Medulla oblongata (tissue), 1 donor: ENCODE results near the gene ERCC3.
"Not testable (repeated sequence)": the region's sequence is repeated elsewhere in the genome, so short reads cannot be mapped to it uniquely, and the experiment has no call there.

Source experiments
- DNase-seq: peaks from one replicate; pipeline ENCODE4 v3.0.0-alpha.2; 2015; ENCODE audit errors: extremely low spot score

Gene ERCC3

GRCh38 chr2:127226132-127226519, 67.8 kb downstream of the ERCC3 start:
- no peak for DNase-seq

- no peak for DNase-seq
Observed at GRCh38 chr2:127225186-127225960, 68.6 kb downstream of the ERCC3 start.

GRCh38 chr2:127224135-127224534, 69.8 kb downstream of the ERCC3 start:
- not testable (repeated sequence) for DNase-seq

- peak; percentile 17 for DNase-seq
Observed at GRCh38 chr2:127220768-127221527, 73.0 kb downstream of the ERCC3 start.

GRCh38 chr2:127220102-127220767, 73.7 kb downstream of the ERCC3 start, which contains the start of gene CYP27C1:
Gene CYP27C1 (minus strand): TSS chr2:127220299. CDS start chr2:127220270, 29 bp downstream.
- no peak for DNase-seq

- DNase-seq: no peak
Observed at GRCh38 chr2:127219171-127220070, 74.5 kb downstream of the ERCC3 start.

GRCh38 chr2:127218812-127219170, 75.2 kb downstream of the ERCC3 start:
- DNase-seq: no peak

GRCh38 chr2:127217470-127218325, 76.2 kb downstream of the ERCC3 start:
- no peak for DNase-seq

- DNase-seq: no peak
Observed at GRCh38 chr2:127216593-127216992, 77.4 kb downstream of the ERCC3 start.

- no peak for DNase-seq
Observed at GRCh38 chr2:127216095-127216494, 77.8 kb downstream of the ERCC3 start.

GRCh38 chr2:127214201-127214600, 79.7 kb downstream of the ERCC3 start:
- DNase-seq: not testable (repeated sequence)

- no peak for DNase-seq
Observed at GRCh38 chr2:127208313-127208712, 85.6 kb downstream of the ERCC3 start.
